Stimulated activated memory B cell treated with anti-CD40 and anti-IgM and Interleukin-4, amounts not matched to agents 10 μg/mL and 1 μg/mL and 100 μg/mL, for 72 hours (primary cell): Measurements from ENCODE around the gene STX8.

Source experiments
- ATAC-seq: fragments of 150-1000 bp; cut with Tn5 transposase; 2 replicates; pipeline ENCODE4 v1.10.0; 2021
- H3K27ac Mint-ChIP-seq: one replicate; pipeline ENCODE4 v1.8.0; 2022; ENCODE audit warnings: mild to moderate bottlenecking, mixed read lengths
- H3K27me3 Mint-ChIP-seq: one replicate; pipeline ENCODE4 v1.8.0; 2022; ENCODE audit warnings: mixed read lengths
- H3K36me3 Mint-ChIP-seq: one replicate; pipeline ENCODE4 v1.8.0; 2022; ENCODE audit warnings: mixed read lengths
- H3K4me1 Mint-ChIP-seq: one replicate; pipeline ENCODE4 v1.8.0; 2022; ENCODE audit warnings: mixed read lengths
- H3K4me3 Mint-ChIP-seq: one replicate; pipeline ENCODE4 v1.8.0; 2022; ENCODE audit warnings: mild to moderate bottlenecking, moderate library complexity, mixed read lengths
- H3K9me3 Mint-ChIP-seq: one replicate; pipeline ENCODE4 v1.8.0; 2022; ENCODE audit warnings: mixed read lengths

Gene STX8

GRCh38 chr17:9286434-9286833, 289.2 kb downstream of the STX8 start:
- Mint-ChIP-seq H3K27ac (no peak overlapping the region), H3K36me3 (peaks cover 11% of the 10 kb centered on the region), H3K9me3 (no peaks in the 10 kb centered on the region), H3K4me1 (peaks cover 26% of the 10 kb centered on the region), H3K27me3 (no peaks in the 10 kb centered on the region), H3K4me3 (no peak overlapping the region)
- ATAC-seq = no peak

GRCh38 chr17:9285602-9286427, 289.8 kb downstream of the STX8 start:
- no peaks in the 10 kb centered on the region for H3K27me3 Mint-ChIP-seq
- peaks cover 15% of the 10 kb centered on the region for H3K36me3 Mint-ChIP-seq
- peaks cover 23% of the 10 kb centered on the region for H3K4me1 Mint-ChIP-seq

GRCh38 chr17:9284884-9285283, 290.7 kb downstream of the STX8 start:
- no peak for ATAC-seq
- Mint-ChIP-seq H3K4me1 (peaks cover 14% of the 10 kb centered on the region), H3K27me3 (no peaks in the 10 kb centered on the region), H3K27ac (no peak overlapping the region), H3K36me3 (peaks cover 24% of the 10 kb centered on the region), H3K4me3 (no peak overlapping the region), H3K9me3 (no peaks in the 10 kb centered on the region)

More at GRCh38 chr17:9285602-9286427, 289.8 kb downstream of the STX8 start:
- Mint-ChIP-seq H3K27ac (no peak overlapping the region), H3K4me3 (no peak overlapping the region), H3K9me3 (no peaks in the 10 kb centered on the region)
- ATAC-seq = no peak

- no peak for ATAC-seq
- no peak overlapping the region for H3K27ac Mint-ChIP-seq
- H3K36me3 Mint-ChIP-seq = peaks cover 29% of the 10 kb centered on the region
- no peak overlapping the region for H3K4me3 Mint-ChIP-seq
- H3K27me3 Mint-ChIP-seq = no peaks in the 10 kb centered on the region
- no peaks in the 10 kb centered on the region for H3K9me3 Mint-ChIP-seq
- H3K4me1 Mint-ChIP-seq = peaks cover 4% of the 10 kb centered on the region
These were observed 291.7 kb downstream of the STX8 start for GRCh38 chr17:9283909-9284308.

- no peak overlapping the region for H3K4me3 Mint-ChIP-seq
- H3K9me3 Mint-ChIP-seq = no peaks in the 10 kb centered on the region
- H3K27me3 Mint-ChIP-seq = no peaks in the 10 kb centered on the region
- H3K4me1 Mint-ChIP-seq = no peaks in the 10 kb centered on the region
- no peak overlapping the region for H3K27ac Mint-ChIP-seq
- peaks cover 30% of the 10 kb centered on the region for H3K36me3 Mint-ChIP-seq
- no peak for ATAC-seq
These were observed 295.7 kb downstream of the STX8 start for GRCh38 chr17:9279893-9280292.

GRCh38 chr17:9274973-9275372, 300.6 kb downstream of the STX8 start:
- H3K4me3 Mint-ChIP-seq = no peak overlapping the region
- no peak for ATAC-seq
- H3K4me1 Mint-ChIP-seq = no peaks in the 10 kb centered on the region
- H3K9me3 Mint-ChIP-seq = no peaks in the 10 kb centered on the region
- no peaks in the 10 kb centered on the region for H3K27me3 Mint-ChIP-seq
- no peak overlapping the region for H3K27ac Mint-ChIP-seq
- peaks cover 24% of the 10 kb centered on the region for H3K36me3 Mint-ChIP-seq

- no peak overlapping the region for H3K4me3 Mint-ChIP-seq
- no peak for ATAC-seq
- H3K27ac Mint-ChIP-seq = no peak overlapping the region
- no peaks in the 10 kb centered on the region for H3K27me3 Mint-ChIP-seq
- H3K9me3 Mint-ChIP-seq = no peaks in the 10 kb centered on the region
- H3K4me1 Mint-ChIP-seq = no peaks in the 10 kb centered on the region
- peaks cover 24% of the 10 kb centered on the region for H3K36me3 Mint-ChIP-seq
These were observed 301.9 kb downstream of the STX8 start for GRCh38 chr17:9273428-9274391.

GRCh38 chr17:9272501-9273200, 303.0 kb downstream of the STX8 start:
- Mint-ChIP-seq H3K4me1 (no peaks in the 10 kb centered on the region), H3K27me3 (no peaks in the 10 kb centered on the region), H3K36me3 (peaks cover 27% of the 10 kb centered on the region), H3K27ac (no peak overlapping the region), H3K4me3 (no peak overlapping the region), H3K9me3 (no peaks in the 10 kb centered on the region)
- no peak for ATAC-seq

GRCh38 chr17:9271989-9272388, 303.6 kb downstream of the STX8 start:
- H3K4me3 Mint-ChIP-seq = no peak overlapping the region
- H3K4me1 Mint-ChIP-seq = no peaks in the 10 kb centered on the region
- no peak for ATAC-seq
- H3K27ac Mint-ChIP-seq = no peak overlapping the region
- H3K9me3 Mint-ChIP-seq = no peaks in the 10 kb centered on the region
- no peaks in the 10 kb centered on the region for H3K27me3 Mint-ChIP-seq
- peaks cover 29% of the 10 kb centered on the region for H3K36me3 Mint-ChIP-seq

GRCh38 chr17:9270921-9271320, 304.7 kb downstream of the STX8 start:
- Mint-ChIP-seq H3K4me1 (no peaks in the 10 kb centered on the region), H3K27ac (no peak overlapping the region), H3K27me3 (no peaks in the 10 kb centered on the region), H3K4me3 (no peak overlapping the region), H3K36me3 (peaks cover 35% of the 10 kb centered on the region), H3K9me3 (no peaks in the 10 kb centered on the region)
- ATAC-seq = no peak

GRCh38 chr17:9269350-9270035, 306.1 kb downstream of the STX8 start:
- no peaks in the 10 kb centered on the region for H3K4me1 Mint-ChIP-seq
- no peak overlapping the region for H3K4me3 Mint-ChIP-seq
- ATAC-seq = no peak
- peaks cover 43% of the 10 kb centered on the region for H3K36me3 Mint-ChIP-seq
- H3K27ac Mint-ChIP-seq = no peak overlapping the region
- H3K27me3 Mint-ChIP-seq = no peaks in the 10 kb centered on the region
- no peaks in the 10 kb centered on the region for H3K9me3 Mint-ChIP-seq

GRCh38 chr17:9268546-9268945, 307.1 kb downstream of the STX8 start:
- no peak overlapping the region for H3K27ac Mint-ChIP-seq
- no peak for ATAC-seq
- no peaks in the 10 kb centered on the region for H3K9me3 Mint-ChIP-seq
- H3K27me3 Mint-ChIP-seq = no peaks in the 10 kb centered on the region
- peaks cover 50% of the 10 kb centered on the region for H3K36me3 Mint-ChIP-seq
- H3K4me3 Mint-ChIP-seq = no peak overlapping the region
- H3K4me1 Mint-ChIP-seq = no peaks in the 10 kb centered on the region

- no peak overlapping the region for H3K4me3 Mint-ChIP-seq
- no peak for ATAC-seq
- H3K9me3 Mint-ChIP-seq = no peaks in the 10 kb centered on the region
These were observed 308.9 kb downstream of the STX8 start for GRCh38 chr17:9266697-9267117.

GRCh38 chr17:9266031-9266680, 309.5 kb downstream of the STX8 start:
- H3K36me3 Mint-ChIP-seq = peaks cover 47% of the 10 kb centered on the region
- H3K4me1 Mint-ChIP-seq = no peaks in the 10 kb centered on the region
- no peaks in the 10 kb centered on the region for H3K9me3 Mint-ChIP-seq
- no peaks in the 10 kb centered on the region for H3K27me3 Mint-ChIP-seq
- no peak for ATAC-seq
- no peak overlapping the region for H3K27ac Mint-ChIP-seq
- no peak overlapping the region for H3K4me3 Mint-ChIP-seq

More at GRCh38 chr17:9266697-9267117, 308.9 kb downstream of the STX8 start:
- Mint-ChIP-seq H3K4me1 (no peaks in the 10 kb centered on the region), H3K27me3 (no peaks in the 10 kb centered on the region), H3K36me3 (peaks cover 46% of the 10 kb centered on the region), H3K27ac (no peak overlapping the region)
